Stimulated activated effector memory CD8-positive, alpha-beta T cell treated with anti-CD3 and anti-CD28 coated beads, Interleukin-12 subunit alpha, Interleukin-12 subunit beta, amount 100 ng/mL, for 72 hours (primary cell): ENCODE results near the gene COCH.

ENCODE experiments used
- ATAC-seq: fragments of 150-1000 bp; cut with Tn5 transposase; 2 replicates; pipeline ENCODE4 v1.10.0; 2021
- DNase-seq, 2 donors: peaks; one replicate each; pipeline ENCODE4 v3.0.0; 2021 to 2022; ENCODE audit warnings: low spot score in 2 of 2
- H3K27ac Mint-ChIP-seq: one replicate; pipeline ENCODE4 v1.8.0; 2022; ENCODE audit warnings: mild to moderate bottlenecking, mixed read lengths
- H3K36me3 Mint-ChIP-seq: one replicate; pipeline ENCODE4 v1.8.0; 2022; ENCODE audit warnings: mild to moderate bottlenecking, mixed read lengths
- H3K4me1 Mint-ChIP-seq: one replicate; pipeline ENCODE4 v1.8.0; 2022; ENCODE audit warnings: mixed read lengths
- H3K4me3 Mint-ChIP-seq: one replicate; pipeline ENCODE4 v1.8.0; 2022; ENCODE audit warnings: mild to moderate bottlenecking, mixed read lengths
- H3K9me3 Mint-ChIP-seq: one replicate; pipeline ENCODE4 v1.8.0; 2022; ENCODE audit warnings: mixed read lengths

The COCH gene

DNA sequence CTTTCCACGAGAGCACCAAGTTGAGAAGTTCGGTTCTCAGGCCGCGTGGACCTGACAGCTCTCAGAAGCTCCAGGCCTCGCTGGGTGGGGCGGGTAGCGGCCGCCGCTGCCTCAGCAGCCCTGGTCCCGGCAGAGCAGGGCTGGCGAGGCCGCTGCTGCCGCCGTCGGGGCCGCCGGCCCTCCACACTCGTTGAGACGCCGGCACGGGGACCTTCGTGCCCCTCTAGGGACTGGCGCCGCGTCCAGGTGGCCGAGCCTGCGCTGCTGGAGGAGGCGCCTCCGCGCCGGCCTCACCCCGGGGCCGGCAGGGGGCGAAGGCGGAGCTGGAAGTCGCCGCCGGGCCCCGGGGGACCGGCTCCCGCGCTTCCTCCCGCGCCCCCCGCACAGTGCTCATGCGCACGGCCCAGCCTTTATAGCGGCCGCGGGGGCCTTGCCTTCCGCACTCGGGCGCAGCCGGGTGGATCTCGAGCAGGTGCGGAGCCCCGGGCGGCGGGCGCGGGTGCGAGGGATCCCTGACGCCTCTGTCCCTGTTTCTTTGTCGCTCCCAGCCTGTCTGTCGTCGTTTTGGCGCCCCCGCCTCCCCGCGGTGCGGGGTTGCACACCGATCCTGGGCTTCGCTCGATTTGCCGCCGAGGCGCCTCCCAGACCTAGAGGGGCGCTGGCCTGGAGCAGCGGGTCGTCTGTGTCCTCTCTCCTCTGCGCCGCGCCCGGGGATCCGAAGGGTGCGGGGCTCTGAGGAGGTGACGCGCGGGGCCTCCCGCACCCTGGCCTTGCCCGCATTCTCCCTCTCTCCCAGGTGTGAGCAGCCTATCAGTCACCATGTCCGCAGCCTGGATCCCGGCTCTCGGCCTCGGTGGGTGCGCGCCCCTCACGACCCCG is at the start of gene COCH:
TSS of gene COCH (plus strand) at position 440 of the 879 bp plus-strand sequence. CDS start at position 820, 380 bp downstream.
- peak; percentile 79 for ATAC-seq
- Mint-ChIP-seq H3K4me3 (peak within 1 kb of the TSS; percentile 69), H3K36me3 (no peaks in the 10 kb centered on the region), H3K4me1 (no peaks in the 10 kb centered on the region), H3K9me3 (no peaks in the 10 kb centered on the region), H3K27ac (no peak within 1 kb of the TSS)
- DNase-seq: peak; percentile 26 to 59

DNA sequence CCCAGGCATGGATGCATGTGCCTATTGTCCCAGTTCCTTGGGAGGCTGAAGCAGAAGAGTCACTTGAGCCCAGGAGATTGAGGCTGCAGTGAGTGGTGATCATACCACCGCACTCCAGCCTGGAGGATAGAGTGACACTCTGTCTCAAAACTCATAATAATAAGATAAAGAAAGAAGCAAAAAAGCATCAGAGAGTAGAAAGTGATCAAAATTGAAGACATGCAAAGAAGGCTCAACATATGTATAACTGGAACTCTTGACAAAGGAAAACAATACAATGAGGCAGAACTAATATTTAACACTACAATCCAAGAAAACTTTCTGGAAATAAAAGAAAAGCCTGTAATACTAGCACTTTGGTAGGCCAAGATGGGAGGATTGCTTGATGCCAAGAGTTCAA is 48.3 kb upstream of the COCH start:
- ATAC-seq: no peak
- Mint-ChIP-seq H3K9me3 (peaks cover 8% of the 10 kb centered on the region), H3K4me3 (no peak overlapping the region), H3K27ac (no peak overlapping the region), H3K36me3 (no peaks in the 10 kb centered on the region), H3K4me1 (no peaks in the 10 kb centered on the region)
- DNase-seq: no peak

DNA sequence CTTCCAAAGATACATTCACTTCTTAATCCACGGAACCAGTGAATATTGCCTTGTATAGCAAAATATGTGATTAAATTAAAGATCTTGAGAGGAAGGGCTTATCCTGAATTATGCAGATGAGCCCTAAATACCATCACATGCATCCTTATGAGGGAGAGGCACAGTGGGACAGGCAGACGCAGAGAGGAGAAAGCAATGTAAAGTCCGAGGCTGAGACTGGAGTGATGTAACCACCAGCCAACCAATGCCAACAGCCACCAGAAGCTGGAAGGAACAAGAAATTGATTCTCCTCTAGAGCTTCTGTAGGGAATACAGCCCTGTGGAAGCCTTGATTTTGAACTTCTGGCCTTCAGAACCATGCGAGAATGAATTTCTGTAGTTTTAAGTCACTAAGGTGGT is 44.5 kb upstream of the COCH start:
- no peaks in the 10 kb centered on the region for H3K4me1 Mint-ChIP-seq
- ATAC-seq: no peak
- DNase-seq: no peak
- no peak overlapping the region for H3K4me3 Mint-ChIP-seq
- H3K36me3 Mint-ChIP-seq: no peaks in the 10 kb centered on the region
- H3K9me3 Mint-ChIP-seq: peaks cover 5% of the 10 kb centered on the region
- no peak overlapping the region for H3K27ac Mint-ChIP-seq

DNA sequence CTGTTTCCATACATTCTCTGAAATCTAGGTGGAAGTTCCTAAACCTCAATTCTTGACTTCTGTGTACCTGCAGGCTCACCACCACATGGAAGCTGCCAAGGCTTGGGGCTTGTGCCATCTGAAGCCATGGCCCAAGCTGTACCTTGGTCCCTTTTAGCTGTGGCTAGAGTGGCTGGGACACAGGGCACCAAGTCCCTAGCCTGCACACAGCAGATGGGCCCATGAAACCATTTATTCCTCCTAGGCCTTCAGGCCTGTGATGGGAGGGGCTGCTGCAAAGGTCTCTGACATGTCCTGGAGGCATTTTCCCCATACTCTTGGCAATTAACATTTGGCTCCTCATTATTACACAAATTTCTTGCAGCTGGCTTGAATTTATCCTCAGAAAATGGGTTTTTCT is 40.0 kb upstream of the COCH start:
- no peak overlapping the region for H3K27ac Mint-ChIP-seq
- H3K4me3 Mint-ChIP-seq: no peak overlapping the region
- H3K36me3 Mint-ChIP-seq: no peaks in the 10 kb centered on the region
- peaks cover 4% of the 10 kb centered on the region for H3K9me3 Mint-ChIP-seq
- no peak for DNase-seq
- no peaks in the 10 kb centered on the region for H3K4me1 Mint-ChIP-seq
- no peak for ATAC-seq

DNA sequence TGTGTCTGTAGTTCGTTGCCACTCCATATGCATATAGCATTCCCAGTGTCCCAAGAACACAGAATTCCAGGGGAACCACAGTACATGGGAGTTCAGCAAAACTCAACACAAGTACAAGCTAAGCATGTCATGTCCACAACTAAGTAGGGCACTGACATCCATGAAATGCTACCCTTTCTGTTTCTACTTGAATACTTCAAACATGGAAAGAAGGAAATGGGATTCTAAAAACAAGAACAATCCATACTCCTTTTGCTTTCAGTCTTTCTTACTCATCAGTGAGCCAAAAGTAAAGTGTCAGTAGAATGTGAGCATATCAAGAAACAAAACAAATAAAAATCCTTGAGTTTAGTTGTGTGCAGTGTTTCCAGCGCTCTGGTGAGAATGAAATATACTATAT is 36.0 kb upstream of the COCH start:
- ATAC-seq (no peak), DNase-seq (no peak)
- Mint-ChIP-seq H3K4me3 (no peak overlapping the region), H3K27ac (no peak overlapping the region), H3K4me1 (no peaks in the 10 kb centered on the region), H3K36me3 (no peaks in the 10 kb centered on the region), H3K9me3 (peaks cover 4% of the 10 kb centered on the region)

DNA sequence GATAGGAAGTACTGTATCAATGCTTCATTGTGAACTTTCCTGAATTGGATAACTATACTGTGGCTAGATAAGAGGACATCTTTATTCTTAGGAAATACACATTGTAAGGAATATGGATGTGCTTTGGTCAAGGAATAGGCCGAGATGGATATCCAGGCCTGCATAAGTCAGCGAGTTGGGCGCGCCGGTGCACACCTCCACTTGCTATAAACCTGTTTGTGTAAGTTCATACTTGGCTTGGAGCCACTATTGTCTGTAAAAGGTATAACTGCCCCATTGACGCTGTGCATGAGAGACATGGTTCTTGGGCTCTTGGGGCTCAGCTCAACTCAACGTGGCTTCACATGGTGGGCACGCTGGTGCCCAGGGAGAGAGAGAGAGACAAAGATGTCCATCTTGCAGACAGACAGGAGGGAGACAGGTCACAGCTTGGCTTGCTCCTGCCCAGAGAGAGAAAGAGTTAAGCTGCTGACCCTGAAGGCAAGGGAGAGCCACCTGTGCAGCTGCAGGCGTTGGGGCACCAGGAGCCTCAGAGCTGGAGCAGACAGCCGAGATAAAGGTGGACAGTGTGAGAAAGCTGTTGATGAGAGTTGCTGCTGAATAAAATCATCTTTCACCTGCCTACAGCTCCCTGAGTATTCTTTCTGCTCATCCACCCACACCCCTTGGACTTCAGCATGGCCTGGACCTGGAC is 34.1 kb upstream of the COCH start:
- Mint-ChIP-seq H3K27ac (no peak overlapping the region), H3K9me3 (peaks cover under 1% of the 10 kb centered on the region), H3K4me1 (no peaks in the 10 kb centered on the region), H3K4me3 (no peak overlapping the region), H3K36me3 (no peaks in the 10 kb centered on the region)
- DNase-seq (no peak), ATAC-seq (no peak)

DNA sequence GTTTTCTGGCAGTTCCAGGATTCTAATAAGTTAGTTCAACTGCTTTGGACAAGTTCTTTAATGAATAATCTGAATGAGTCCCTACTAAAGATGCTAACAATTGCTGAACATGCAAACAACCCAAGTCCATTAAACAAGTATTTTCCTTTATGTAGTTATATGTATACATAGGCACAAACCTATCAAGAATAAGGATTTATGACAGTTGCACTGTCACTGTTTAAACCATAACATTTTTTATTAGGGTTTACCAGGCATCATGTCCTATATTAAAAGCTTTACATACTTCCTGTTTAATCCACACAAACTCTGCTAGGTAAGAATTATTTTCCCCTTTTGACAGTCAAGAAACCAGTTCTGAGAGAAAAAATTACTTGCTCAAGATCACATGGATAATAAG is 31.9 kb upstream of the COCH start:
- no peak overlapping the region for H3K4me3 Mint-ChIP-seq
- H3K9me3 Mint-ChIP-seq: no peaks in the 10 kb centered on the region
- no peak for ATAC-seq
- H3K4me1 Mint-ChIP-seq: no peaks in the 10 kb centered on the region
- DNase-seq: no peak
- no peak overlapping the region for H3K27ac Mint-ChIP-seq
- H3K36me3 Mint-ChIP-seq: no peaks in the 10 kb centered on the region

DNA sequence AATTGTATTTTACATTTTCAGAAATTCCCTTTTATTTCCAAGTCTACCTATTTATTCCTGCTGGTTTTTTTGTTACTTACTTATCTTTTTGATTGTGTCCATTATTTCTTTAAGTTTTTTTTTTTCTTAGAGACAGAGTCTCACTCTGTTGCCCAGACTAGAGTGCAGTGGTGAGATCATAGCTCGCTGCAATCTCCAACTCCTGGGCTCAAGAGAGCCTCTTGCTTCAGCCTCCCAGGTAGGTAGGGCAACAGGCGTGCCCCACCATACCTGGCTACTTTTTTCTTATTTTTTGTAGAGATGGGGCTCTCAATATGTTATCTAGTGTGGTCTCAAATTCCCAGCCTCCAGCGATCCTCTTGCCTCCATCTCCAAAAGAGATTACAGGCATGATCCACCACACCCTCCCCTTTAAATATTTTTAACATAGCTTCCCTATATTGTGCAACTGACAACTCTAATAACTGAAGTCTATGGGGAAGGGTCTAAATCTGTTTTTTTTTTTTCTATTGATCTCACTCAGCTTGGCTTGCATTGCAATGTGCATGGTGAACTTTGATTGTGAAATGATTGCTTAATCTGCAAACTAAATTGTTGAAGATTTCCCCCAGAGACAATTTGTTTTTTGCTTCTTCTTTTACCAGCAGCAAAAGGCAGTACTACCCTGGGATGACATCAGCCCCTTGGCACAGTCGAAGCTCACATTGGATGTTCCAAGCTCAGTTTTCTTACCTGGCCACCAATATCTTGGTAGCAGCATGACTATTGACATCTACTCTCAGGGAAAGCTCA is 25.7 kb upstream of the COCH start:
- ATAC-seq: no peak
- DNase-seq: no peak
- Mint-ChIP-seq H3K36me3 (no peaks in the 10 kb centered on the region), H3K27ac (no peak overlapping the region), H3K4me3 (no peak overlapping the region), H3K9me3 (no peaks in the 10 kb centered on the region), H3K4me1 (no peaks in the 10 kb centered on the region)

DNA sequence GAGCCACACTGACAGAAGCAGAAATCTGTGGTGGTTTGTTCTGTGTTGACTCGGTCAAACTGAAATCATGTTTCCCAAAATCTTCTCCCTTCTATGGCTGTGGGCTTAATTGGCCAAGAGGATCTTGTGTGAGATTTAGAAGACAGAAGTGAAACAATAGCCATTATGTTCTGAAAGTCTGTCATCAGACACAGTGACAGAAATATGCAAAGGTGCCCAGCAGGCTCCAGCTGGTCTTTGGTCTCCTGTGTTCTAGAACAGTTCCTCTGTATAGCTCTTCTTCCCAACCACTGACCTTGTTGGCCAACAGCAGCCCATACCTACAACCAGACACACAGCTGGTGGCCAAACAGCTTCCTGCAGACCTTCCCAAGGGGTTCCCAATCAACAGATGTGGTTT is 25.0 kb upstream of the COCH start:
- H3K27ac Mint-ChIP-seq: no peak overlapping the region
- no peaks in the 10 kb centered on the region for H3K4me1 Mint-ChIP-seq
- no peak overlapping the region for H3K4me3 Mint-ChIP-seq
- H3K36me3 Mint-ChIP-seq: no peaks in the 10 kb centered on the region
- no peaks in the 10 kb centered on the region for H3K9me3 Mint-ChIP-seq
- DNase-seq: no peak
- peak; percentile 13 for ATAC-seq

DNA sequence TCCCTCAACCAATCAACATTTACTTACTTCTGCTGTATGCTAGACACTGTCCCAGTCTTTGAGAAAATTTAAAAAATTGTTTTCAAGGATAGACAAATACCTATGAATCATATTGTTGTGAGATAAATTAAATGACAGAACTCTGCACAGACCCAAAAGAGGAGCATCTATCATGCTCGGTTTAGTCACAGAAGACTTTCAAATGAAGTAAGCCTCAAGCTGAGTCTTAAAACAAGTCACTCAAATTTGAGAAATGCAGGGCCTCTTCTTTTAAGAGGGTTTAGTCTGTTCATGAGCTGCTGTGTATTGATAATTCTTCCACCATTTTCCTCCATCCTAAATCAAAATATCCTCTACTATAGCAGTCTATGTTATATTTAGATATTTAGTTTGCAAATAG is 24.4 kb upstream of the COCH start:
- no peaks in the 10 kb centered on the region for H3K36me3 Mint-ChIP-seq
- DNase-seq: no peak
- H3K27ac Mint-ChIP-seq: no peak overlapping the region
- no peaks in the 10 kb centered on the region for H3K4me1 Mint-ChIP-seq
- H3K9me3 Mint-ChIP-seq: no peaks in the 10 kb centered on the region
- peak; percentile 45 for ATAC-seq
- no peak overlapping the region for H3K4me3 Mint-ChIP-seq

DNA sequence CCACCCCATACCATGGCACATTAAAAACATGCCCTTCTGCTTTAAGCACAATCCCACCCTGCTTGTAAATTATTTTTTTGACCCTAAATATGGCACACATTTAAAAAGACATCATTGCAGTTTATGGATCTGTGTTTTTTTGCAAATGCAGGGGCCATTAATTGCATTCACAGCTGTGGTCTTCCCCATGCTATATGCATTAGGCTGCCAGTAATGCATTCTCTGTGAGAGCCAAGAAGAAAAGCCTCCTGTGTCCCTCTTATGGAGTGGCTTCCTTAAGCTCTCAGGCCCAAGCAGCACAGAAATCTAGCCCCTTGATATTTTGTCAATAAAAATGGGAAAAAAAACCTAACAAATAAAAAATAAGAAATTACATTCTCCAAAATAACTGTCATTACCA is 20.4 kb upstream of the COCH start:
- DNase-seq (no peak), ATAC-seq (no peak)
- Mint-ChIP-seq H3K4me1 (peaks cover 9% of the 10 kb centered on the region), H3K27ac (no peak overlapping the region), H3K36me3 (no peaks in the 10 kb centered on the region), H3K4me3 (no peak overlapping the region), H3K9me3 (no peaks in the 10 kb centered on the region)

DNA sequence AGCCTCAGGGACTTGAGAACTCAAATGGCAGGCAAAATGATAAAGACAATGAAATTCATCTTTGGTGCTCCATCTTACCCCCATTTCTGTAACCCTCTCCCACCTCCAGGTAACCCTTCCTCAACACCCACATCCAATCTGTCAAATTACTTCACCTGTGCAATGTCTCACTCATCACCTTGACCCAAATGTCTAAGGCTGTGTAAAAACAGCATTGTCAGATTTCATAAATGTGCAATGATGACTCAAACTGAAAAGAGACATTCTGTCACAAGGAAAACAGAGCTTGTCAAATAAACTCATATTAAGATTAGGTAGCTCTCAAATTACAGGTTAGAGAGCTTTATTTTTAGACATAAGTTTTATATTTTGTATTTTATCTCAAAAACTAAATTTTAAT is 19.9 kb upstream of the COCH start:
- Mint-ChIP-seq H3K4me3 (no peak overlapping the region), H3K27ac (no peak overlapping the region), H3K36me3 (no peaks in the 10 kb centered on the region), H3K9me3 (no peaks in the 10 kb centered on the region), H3K4me1 (peaks cover 9% of the 10 kb centered on the region)
- no peak for DNase-seq
- ATAC-seq: peak; percentile 67

DNA sequence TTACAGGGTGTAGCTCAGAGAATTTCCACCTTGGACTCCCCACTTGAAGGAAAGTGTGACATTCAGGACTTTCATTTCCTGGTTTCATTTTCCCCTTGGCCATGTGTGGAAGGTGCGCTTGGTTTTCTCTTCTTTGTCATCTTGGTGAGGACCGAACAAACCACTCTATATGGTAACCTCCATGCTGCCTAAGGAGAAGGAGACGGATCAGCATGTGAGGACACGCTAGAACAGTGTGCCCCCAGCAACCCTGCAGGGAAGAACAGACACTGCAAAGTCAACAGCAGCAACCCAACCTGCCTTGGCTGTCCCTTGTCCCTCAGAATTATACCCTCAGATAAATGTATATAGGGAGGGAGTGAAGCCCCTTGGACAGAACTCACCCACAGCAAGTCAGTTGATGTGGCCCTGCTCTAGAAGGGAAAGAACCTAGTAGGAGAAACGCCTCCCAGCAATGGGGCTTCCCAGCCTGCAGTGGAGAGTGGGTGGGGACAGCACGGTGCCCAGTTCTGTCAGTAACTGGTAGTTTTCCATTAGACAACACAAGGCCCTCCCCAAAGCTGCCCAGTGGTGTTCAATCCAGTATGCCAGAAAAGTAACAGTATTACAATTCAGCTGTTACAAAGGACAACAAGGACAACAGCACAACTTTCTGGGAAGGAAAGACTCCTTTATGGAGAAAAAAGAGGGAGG is 18.9 kb upstream of the COCH start:
- no peaks in the 10 kb centered on the region for H3K9me3 Mint-ChIP-seq
- H3K27ac Mint-ChIP-seq: no peak overlapping the region
- no peak overlapping the region for H3K4me3 Mint-ChIP-seq
- ATAC-seq (peak; percentile 81), DNase-seq (no peak)
- H3K36me3 Mint-ChIP-seq: no peaks in the 10 kb centered on the region
- H3K4me1 Mint-ChIP-seq: peaks cover 9% of the 10 kb centered on the region

DNA sequence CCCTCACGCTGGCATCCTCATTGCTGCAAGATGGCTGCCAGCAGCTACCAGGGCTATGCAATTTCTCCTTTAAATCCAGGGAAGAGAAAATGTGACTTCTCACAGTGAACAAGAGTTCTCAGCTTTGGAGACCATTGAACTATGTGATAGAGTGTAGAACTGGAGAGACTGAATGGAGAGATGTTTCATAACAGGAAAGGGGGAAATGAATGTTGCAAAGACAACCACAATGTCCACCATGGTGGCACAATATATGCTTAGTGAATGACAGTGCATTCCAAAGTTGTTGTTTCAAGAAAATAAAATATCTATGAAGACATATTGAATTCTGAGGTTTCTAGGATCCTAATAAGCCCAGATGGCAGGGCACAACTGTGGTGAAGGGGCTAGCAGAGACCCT is 13.2 kb upstream of the COCH start:
- Mint-ChIP-seq H3K9me3 (no peaks in the 10 kb centered on the region), H3K27ac (no peak overlapping the region)

DNA sequence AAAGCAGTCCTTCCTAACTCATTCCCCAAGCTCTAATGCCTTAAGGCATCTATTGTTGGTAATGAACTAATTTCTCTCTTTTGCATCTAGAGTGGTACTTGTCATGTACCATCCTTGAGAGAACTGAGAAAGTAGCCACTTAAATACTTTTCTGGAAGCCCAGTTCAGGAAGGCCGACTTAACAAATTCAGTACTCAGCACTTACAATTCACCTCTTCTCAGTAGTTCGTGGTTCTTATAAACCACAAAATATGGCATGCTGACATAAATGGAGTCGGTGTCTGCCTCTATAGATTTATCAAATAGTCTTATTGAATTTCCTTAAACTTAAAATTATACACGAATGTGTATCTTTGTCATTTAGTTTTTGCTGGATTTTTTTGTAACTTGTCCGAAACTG is 9.4 kb upstream of the COCH start:
- no peaks in the 10 kb centered on the region for H3K9me3 Mint-ChIP-seq
- H3K36me3 Mint-ChIP-seq: no peaks in the 10 kb centered on the region
- H3K4me1 Mint-ChIP-seq: no peaks in the 10 kb centered on the region
- no peak overlapping the region for H3K27ac Mint-ChIP-seq
- H3K4me3 Mint-ChIP-seq: no peak overlapping the region
- DNase-seq: no peak
- ATAC-seq: no peak

More for the DNA sequence above, 13.2 kb upstream of the COCH start:
- H3K36me3 Mint-ChIP-seq: no peaks in the 10 kb centered on the region
- no peaks in the 10 kb centered on the region for H3K4me1 Mint-ChIP-seq
- no peak for DNase-seq
- peak; percentile 46 for ATAC-seq
- H3K4me3 Mint-ChIP-seq: no peak overlapping the region
